Measurements from ENCODE around the gene ARHGEF7.

DNA sequence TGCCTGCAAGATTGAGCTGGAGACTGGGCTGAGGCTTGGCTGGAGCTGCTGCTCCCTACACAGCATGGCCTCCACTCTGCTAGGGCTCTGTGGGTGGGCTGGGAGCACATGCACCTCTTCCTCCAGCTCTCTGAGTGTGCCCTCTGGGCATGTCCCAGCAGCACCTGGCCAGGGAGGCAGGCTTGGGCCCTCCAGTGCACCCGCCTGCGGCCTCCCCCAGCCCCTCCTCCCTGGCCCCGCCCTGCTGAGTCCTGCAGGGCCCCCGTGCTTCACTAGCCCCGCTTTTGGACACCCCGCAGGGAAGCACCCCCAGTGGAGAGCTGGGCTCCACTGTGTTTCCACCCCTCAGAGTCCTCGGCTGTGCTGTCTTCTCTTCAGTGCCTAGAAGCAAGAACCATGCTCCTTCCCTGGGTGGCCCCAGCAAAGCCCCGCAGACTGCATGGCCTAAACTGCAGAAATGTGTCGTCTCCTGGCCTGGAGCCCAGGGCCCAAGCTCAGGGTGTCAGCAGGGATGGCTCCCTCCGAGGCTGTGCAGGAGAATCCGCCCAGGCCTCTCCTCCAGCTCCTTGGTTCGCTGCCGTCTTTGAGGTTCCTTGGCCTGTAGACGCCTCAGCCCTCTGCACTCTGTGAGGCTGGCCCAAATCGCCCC lies 200.4 kb downstream of the ARHGEF7 start:
- TF ChIP-seq CTCF (conservative IDR thresholded peaks at IDR 0.05) (no peak), ZFX (IDR thresholded peaks at IDR 0.05) (no peak)

Data from C4-2B (cell line).